GM23338 (cell line): ENCODE data around the gene POLR1A. TPM values are rescaled to one million over a fixed set of nuclear protein-coding genes. Genes with fewer than 3 reads are reported as not detected.

ENCODE experiments used
- ATAC-seq: fragments of 200-7000 bp; cut with Tn5 transposase; 3 replicates; pipeline ENCODE4 v1.9.1; 2020
- DNase-seq: peaks from one replicate; pipeline ENCODE4 v3.0.0-alpha.2; 2015; ENCODE audit warnings: low spot score
- H2AFZ ChIP-seq: fragments of 200-600 bp; sonication (generic); 2 replicates; pipeline ENCODE4 v1.8.0; 2016; ENCODE audit warnings: antibody characterized with exemption, mild to moderate bottlenecking, moderate library complexity
- H3F3A ChIP-seq: fragments of 200-600 bp; sonication (generic); replicated peaks from 2 replicates; pipeline ENCODE4 v1.8.0; 2017; ENCODE audit warnings: antibody characterized with exemption, mixed run types, low read depth
- H3K27ac ChIP-seq: fragments of 200-600 bp; sonication (generic); 2 replicates; pipeline ENCODE4 v1.6.1; 2016; ENCODE audit warnings: low read depth
- H3K27me3 ChIP-seq: fragments of 200-600 bp; sonication (generic); 2 replicates; pipeline ENCODE4 v1.8.0; 2016; ENCODE audit warnings: mild to moderate bottlenecking, mixed run types, moderate library complexity; ENCODE audit not compliant: insufficient read depth
- H3K36me3 ChIP-seq: fragments of 200-600 bp; sonication (generic); 2 replicates; pipeline ENCODE4 v1.8.0; 2016; ENCODE audit warnings: mild to moderate bottlenecking; ENCODE audit not compliant: insufficient read depth
- H3K4me1 ChIP-seq: fragments of 200-600 bp; sonication (generic); 2 replicates; pipeline ENCODE4 v1.8.0; 2016; ENCODE audit warnings: mild to moderate bottlenecking, moderate library complexity; ENCODE audit not compliant: insufficient read depth
- H3K4me2 ChIP-seq: fragments of 200-600 bp; sonication (generic); 2 replicates; pipeline ENCODE4 v1.7.1; 2017; ENCODE audit warnings: mixed run types
- H3K4me3 ChIP-seq: fragments of 200-600 bp; sonication (generic); 2 replicates; pipeline ENCODE4 v1.6.1; 2016; ENCODE audit warnings: mixed run types
- H3K79me2 ChIP-seq: fragments of 200-600 bp; sonication (generic); replicated peaks from 2 replicates; pipeline ENCODE4 v1.8.0; 2017; ENCODE audit warnings: mild to moderate bottlenecking; ENCODE audit not compliant: insufficient read depth
- H3K9me2 ChIP-seq: fragments of 200-600 bp; sonication (generic); 2 replicates; pipeline ENCODE4 v1.8.0; 2017; ENCODE audit not compliant: insufficient read depth
- H4K20me1 ChIP-seq: fragments of 200-600 bp; sonication (generic); replicated peaks from 2 replicates; pipeline ENCODE4 v1.8.0; 2017; ENCODE audit warnings: mild to moderate bottlenecking; ENCODE audit not compliant: insufficient read depth
- H3K27ac Mint-ChIP-seq: 2 replicates; pipeline ENCODE4 v1.8.0; 2020; ENCODE audit warnings: inconsistent platforms, mild to moderate bottlenecking, moderate library complexity, mixed read lengths
- H3K27me3 Mint-ChIP-seq: 3 replicates; pipeline ENCODE4 v1.8.0; 2022; ENCODE audit warnings: low read depth, mild to moderate bottlenecking, moderate library complexity, mixed read lengths, inconsistent platforms; ENCODE audit not compliant: insufficient read depth, poor library complexity
- H3K36me3 Mint-ChIP-seq: 3 replicates; pipeline ENCODE4 v1.8.0; 2021; ENCODE audit warnings: low read depth, mild to moderate bottlenecking, inconsistent platforms, moderate library complexity, mixed read lengths
- H3K4me1 Mint-ChIP-seq: 3 replicates; pipeline ENCODE4 v1.8.0; 2020; ENCODE audit warnings: mild to moderate bottlenecking, inconsistent platforms, mixed read lengths
- H3K4me3 Mint-ChIP-seq: 3 replicates; pipeline ENCODE4 v1.8.0; 2021; ENCODE audit warnings: moderate library complexity, mild to moderate bottlenecking, inconsistent platforms, mixed read lengths
- H3K9me3 Mint-ChIP-seq: 3 replicates; pipeline ENCODE4 v1.8.0; 2020; ENCODE audit warnings: moderate library complexity, mild to moderate bottlenecking, inconsistent platforms, mixed read lengths
- CREB1 ChIP-seq: fragments of 250-450 bp; sonication (Bioruptor Pico); IDR thresholded peaks from 2 replicates; pipeline ENCODE4 v1.5.0; 2020; ENCODE audit warnings: low read depth, mild to moderate bottlenecking, moderate library complexity
- CTCF ChIP-seq, 2 experiments: fragments of 200-600 bp in 1 of 2; sonication (generic) in 1 of 2; conservative IDR thresholded peaks; 2 replicates each; pipeline versions ENCODE4 v1.5.1 to v1.6.1; 2016 to 2017; ENCODE audit warnings: antibody characterized with exemption in 2 of 2, low read depth in 2 of 2, mild to moderate bottlenecking in 2 of 2, moderate library complexity in 1 of 2
- EZH2 ChIP-seq: fragments of 200-600 bp; sonication (generic); IDR thresholded peaks from one replicate; pipeline ENCODE4 v1.8.0; 2017; ENCODE audit warnings: antibody characterized with exemption, mild to moderate bottlenecking, low read depth; ENCODE audit not compliant: unreplicated experiment
- JUNB ChIP-seq: IDR thresholded peaks from one replicate; pipeline ENCODE4 v1.6.1; 2016; ENCODE audit warnings: antibody characterized with exemption; ENCODE audit not compliant: unreplicated experiment
- NANOG ChIP-seq: IDR thresholded peaks from 2 replicates; pipeline ENCODE4 v1.6.1; 2016; ENCODE audit warnings: antibody characterized with exemption, borderline replicate concordance
- POLR2AphosphoS5 ChIP-seq: IDR thresholded peaks from 2 replicates; pipeline ENCODE4 v1.6.1; 2016; ENCODE audit warnings: antibody characterized with exemption, low read depth
- REST ChIP-seq: IDR thresholded peaks from one replicate; pipeline ENCODE4 v1.6.1; 2018; ENCODE audit warnings: antibody characterized with exemption; ENCODE audit not compliant: unreplicated experiment
- STAT1 ChIP-seq: IDR thresholded peaks from one replicate; pipeline ENCODE4 v1.6.1; 2016; ENCODE audit warnings: antibody characterized with exemption; ENCODE audit not compliant: unreplicated experiment
- ZNF114 ChIP-seq: fragments of 250-450 bp; sonication (Bioruptor Pico); IDR thresholded peaks from 2 replicates; pipeline ENCODE4 v1.5.0; 2020; ENCODE audit warnings: mild to moderate bottlenecking, moderate library complexity
- ZNF331 ChIP-seq: fragments of 250-450 bp; sonication (Bioruptor Pico); IDR thresholded peaks from 2 replicates; pipeline ENCODE4 v1.5.0; 2020; ENCODE audit warnings: low read depth, mild to moderate bottlenecking, moderate library complexity
- ZNF462 ChIP-seq: fragments of 250-450 bp; sonication (Bioruptor Pico); IDR thresholded peaks from 2 replicates; pipeline ENCODE4 v1.5.0; 2020; ENCODE audit warnings: mild to moderate bottlenecking, moderate library complexity
- polyA plus RNA-seq: library from polyadenylated mRNA; unstranded; fragments of >200 nt; fragmentation: Nextera tagmentation; extraction: Ambion mirVana; gene quantifications from 2 replicates; pipeline ENCODE4 v1.2.1, GENCODE V29; 2016
- total RNA-seq: library from RNA; depleted of rRNA; stranded (reverse); fragments of >200 nt; shearing (Covaris generic); gene quantifications from 2 replicates; pipeline ENCODE4 v1.2.3, GENCODE V29; 2014

The POLR1A gene
- total and polyA plus RNA-seq, 2 experiments from 2014 or later = 13.8 to 43.2 TPM

- no peak for ATAC-seq
- Histone ChIP-seq H3K4me2 (no peak overlapping the region), H3K27me3 (no peaks in the 10 kb centered on the region), H3F3A (no peaks in the 10 kb centered on the region), H3K4me3 (no peak overlapping the region), H3K9me2 (no peaks in the 10 kb centered on the region), H2AFZ (no peak overlapping the region), H3K4me1 (no peaks in the 10 kb centered on the region), H3K27ac (no peak overlapping the region), H3K36me3 (peaks cover 41% of the 10 kb centered on the region), H3K79me2 (0 out of 2 replicates have a peak, but pooled peaks cover 2% of the 10 kb centered on the region), H4K20me1 (peaks cover 10% of the 10 kb centered on the region)
- no peak for TF ChIP-seq ZNF462 (CRISPR knock-in tag)
- TF ChIP-seq CREB1 (CRISPR knock-in tag) = no peak
- TF ChIP-seq STAT1 = no peak
- no peak for TF ChIP-seq NANOG
- no peak for TF ChIP-seq ZNF331
- Mint-ChIP-seq H3K36me3 (peaks cover 69% of the 10 kb centered on the region), H3K27ac (no peak overlapping the region), H3K4me1 (no peaks in the 10 kb centered on the region), H3K9me3 (no peaks in the 10 kb centered on the region), H3K4me3 (no peak overlapping the region), H3K27me3 (no peaks in the 10 kb centered on the region)
- DNase-seq = no peak
Observed at GRCh38 chr2:86064006-86064405, 41.7 kb downstream of the POLR1A start.

- H3K4me1 ChIP-seq = no peaks in the 10 kb centered on the region
- no peaks in the 10 kb centered on the region for H3K9me2 ChIP-seq
- no peaks in the 10 kb centered on the region for H3F3A ChIP-seq
- H3K79me2 ChIP-seq = 0 out of 2 replicates have a peak, but pooled peaks cover 2% of the 10 kb centered on the region
- H2AFZ ChIP-seq = no peak overlapping the region
- peaks cover 10% of the 10 kb centered on the region; the same call in 1 of the 2 replicates for H4K20me1 ChIP-seq
- H3K27me3 Mint-ChIP-seq = no peaks in the 10 kb centered on the region
- no peak overlapping the region for H3K4me3 ChIP-seq
- no peaks in the 10 kb centered on the region for H3K9me3 Mint-ChIP-seq
- H3K27me3 ChIP-seq = no peaks in the 10 kb centered on the region
- no peaks in the 10 kb centered on the region for H3K4me1 Mint-ChIP-seq
- no peak overlapping the region for H3K27ac ChIP-seq
- no peak overlapping the region for H3K4me3 Mint-ChIP-seq
- no peak overlapping the region for H3K4me2 ChIP-seq
- no peak for DNase-seq
- ATAC-seq = no peak
- peaks cover 41% of the 10 kb centered on the region for H3K36me3 ChIP-seq
- H3K27ac Mint-ChIP-seq = no peak overlapping the region
- H3K36me3 Mint-ChIP-seq = peaks cover 57% of the 10 kb centered on the region
- no peak for TF ChIP-seq CREB1 (CRISPR knock-in tag)
- no peak for TF ChIP-seq NANOG
- TF ChIP-seq POLR2AphosphoS5 = no peak
- TF ChIP-seq STAT1 = no peak
- TF ChIP-seq ZNF331 = no peak
- no peak for TF ChIP-seq ZNF114
- no peak for TF ChIP-seq EZH2
- no peak for TF ChIP-seq REST
- no peak for TF ChIP-seq JUNB
- TF ChIP-seq CTCF (conservative IDR thresholded peaks at IDR 0.05; ENCODE audit: low read depth in 2 of 2) = no peak
Observed at GRCh38 chr2:86062043-86062442, 43.6 kb downstream of the POLR1A start.
